Measurements from ENCODE around the gene ZDHHC22.

Gene ZDHHC22

DNA sequence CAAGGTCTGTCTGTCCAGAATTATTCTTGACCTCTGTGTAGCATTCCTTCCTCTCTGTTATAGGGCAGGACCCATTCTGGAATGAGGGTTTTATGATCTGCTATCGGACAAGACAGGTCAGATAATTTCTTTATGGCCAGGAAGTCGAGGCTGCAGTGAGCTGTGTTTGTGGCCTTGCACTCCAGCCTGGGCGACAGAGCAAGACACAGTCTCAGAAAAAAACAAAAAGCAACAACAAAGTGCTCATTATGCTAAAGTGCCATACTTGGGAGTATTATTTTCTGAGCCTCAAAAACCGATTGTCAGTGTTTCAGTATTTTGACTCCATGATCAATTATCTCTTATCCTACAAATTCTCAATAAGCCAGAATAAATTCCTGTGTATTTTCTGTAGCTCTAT, 39.4 kb downstream of the ZDHHC22 start:
- DNase-seq = no peak

GRCh38 chr14:77100961-77101360, 40.6 kb downstream of the ZDHHC22 start:
- DNase-seq = no peak

DNA sequence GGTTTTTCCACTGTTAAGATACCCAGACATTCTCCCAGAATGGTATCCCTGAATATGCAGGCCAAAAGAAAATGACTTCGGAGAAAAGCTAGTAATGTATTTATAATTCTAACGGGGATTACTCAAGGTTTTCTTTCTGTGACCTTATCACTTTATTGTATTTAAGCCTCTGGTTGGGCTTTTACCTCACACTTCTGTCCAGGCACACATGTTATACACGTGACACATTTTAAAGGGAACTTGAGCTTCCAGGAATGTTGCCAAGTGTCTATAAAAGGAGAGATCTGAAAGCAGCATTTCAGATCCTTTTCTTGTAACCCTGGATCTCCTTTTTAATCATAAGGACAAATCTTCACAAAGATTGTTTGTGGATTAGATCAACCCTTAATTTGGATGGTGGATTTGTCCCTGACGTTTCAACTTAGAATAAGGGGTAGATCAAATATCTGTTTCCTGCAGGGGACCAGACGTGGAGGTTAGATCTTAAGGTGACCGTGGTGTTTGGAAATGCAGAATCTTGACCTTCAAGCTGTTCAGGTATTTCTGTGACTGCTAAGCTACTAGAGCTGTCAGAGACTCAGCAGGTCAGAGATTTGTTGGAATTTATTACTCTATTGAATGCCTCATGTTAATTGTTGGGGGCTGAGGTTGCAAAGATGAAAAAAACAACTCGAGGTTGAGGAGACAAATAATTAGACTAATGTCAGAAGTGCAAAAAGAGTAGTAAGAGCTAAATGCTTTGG, 42.0 kb downstream of the ZDHHC22 start:
- no peak for DNase-seq

GRCh38 chr14:77098529-77099353, 42.9 kb downstream of the ZDHHC22 start:
- DNase-seq = no peak

GRCh38 chr14:77097700-77098528, 43.7 kb downstream of the ZDHHC22 start, which contains the start of gene CIPC:
CIPC (plus strand) TSS chr14:77098258; CDS start chr14:77105709, 7,451 bp downstream.
- DNase-seq = peak; percentile 82

GRCh38 chr14:77097006-77097699, 44.4 kb downstream of the ZDHHC22 start:
- no peak for DNase-seq

DNA sequence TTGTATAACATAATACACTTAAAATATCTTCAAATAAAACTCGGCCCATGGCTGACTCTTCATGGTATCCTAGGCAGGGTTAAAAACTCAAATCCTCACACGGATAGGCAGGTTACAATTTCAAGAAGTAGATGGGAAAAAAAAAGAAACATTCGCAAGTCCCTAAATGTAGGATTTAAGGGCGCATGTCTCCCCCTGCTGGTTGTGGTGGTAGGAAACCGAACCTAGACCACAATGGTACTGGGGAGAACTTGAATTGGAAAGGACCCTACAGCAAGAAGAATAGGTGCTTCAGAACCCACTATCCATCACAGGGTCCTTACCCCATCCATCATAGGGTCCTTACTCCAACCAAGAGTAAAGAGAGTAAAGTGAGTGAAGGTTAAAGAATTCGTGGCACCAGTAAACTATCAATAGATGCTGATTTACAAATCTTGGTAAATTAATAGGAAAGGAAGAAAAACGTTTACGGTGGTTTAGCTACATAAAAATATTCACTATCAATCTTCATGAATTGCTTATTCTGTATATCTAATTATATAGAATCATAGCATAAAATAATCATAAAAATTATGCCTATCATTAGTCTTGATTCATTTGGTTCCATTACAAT, 46.8 kb downstream of the ZDHHC22 start:
- DNase-seq = no peak

- DNase-seq = no peak
Observed at GRCh38 chr14:77092676-77093075, 48.9 kb downstream of the ZDHHC22 start.

DNA sequence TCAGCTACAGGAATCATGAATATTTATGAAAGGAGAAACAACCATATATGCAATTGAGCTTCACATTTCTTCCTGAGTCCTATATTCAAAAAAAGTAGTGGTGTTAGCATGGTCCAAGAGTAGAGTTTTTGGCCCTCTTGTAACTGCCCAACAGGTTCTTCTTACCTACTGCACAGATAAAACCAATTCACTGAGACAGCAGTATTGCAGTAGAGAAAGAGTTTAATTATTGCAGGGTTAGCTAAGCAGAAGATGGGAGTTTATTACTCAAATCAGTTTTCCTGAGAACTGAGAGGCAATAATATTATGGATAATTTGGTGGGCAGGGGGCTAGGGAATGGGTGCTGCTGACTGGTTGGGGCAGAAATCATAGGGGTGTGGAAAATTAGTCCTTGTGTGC, 50.1 kb downstream of the ZDHHC22 start:
- DNase-seq = no peak

- no peak for DNase-seq
Observed at GRCh38 chr14:77088645-77089044, 52.9 kb downstream of the ZDHHC22 start.

DNA sequence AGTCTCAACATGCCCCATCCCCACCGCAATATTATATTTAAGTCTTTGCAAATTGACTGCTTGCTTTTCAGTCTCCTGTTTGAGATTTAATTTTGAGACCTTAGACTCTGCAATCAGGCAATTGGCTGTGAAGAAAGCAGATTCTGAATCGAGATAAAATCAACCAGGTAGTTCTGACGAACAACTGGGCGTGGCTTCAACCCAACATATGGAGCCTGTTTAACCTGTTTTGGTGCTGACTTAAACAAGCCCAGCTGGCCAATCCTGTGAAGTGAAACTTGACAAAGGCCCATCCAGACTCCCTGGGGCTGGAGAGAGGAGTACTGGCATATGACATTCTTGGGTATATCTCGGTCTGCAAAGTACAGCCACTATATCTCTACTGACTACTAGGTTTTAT, 53.4 kb downstream of the ZDHHC22 start:
- no peak for DNase-seq

DNA sequence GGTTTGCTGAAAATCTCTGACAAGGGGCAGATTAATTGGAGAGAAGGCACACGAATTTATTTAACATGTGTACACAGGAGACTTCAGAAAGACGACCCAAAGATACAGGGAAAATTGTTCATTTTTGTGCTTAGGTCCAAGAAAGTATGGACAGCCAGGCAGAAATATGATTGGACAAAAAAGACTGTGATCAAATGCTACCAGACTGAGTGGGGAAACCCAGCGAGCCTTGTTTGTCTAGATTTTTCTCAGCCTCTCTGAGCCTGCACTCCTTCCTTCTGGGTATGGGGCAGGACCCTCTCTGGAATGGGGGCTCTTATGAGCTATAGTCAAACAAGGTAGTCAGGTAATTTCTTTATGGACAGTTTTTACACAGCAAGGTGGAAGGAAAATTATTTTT, 54.0 kb downstream of the ZDHHC22 start:
- DNase-seq = no peak

- DNase-seq = no peak
Observed at GRCh38 chr14:77086951-77087350, 54.6 kb downstream of the ZDHHC22 start.

- DNase-seq = no peak
Observed at GRCh38 chr14:77086017-77086727, 55.4 kb downstream of the ZDHHC22 start.

DNA sequence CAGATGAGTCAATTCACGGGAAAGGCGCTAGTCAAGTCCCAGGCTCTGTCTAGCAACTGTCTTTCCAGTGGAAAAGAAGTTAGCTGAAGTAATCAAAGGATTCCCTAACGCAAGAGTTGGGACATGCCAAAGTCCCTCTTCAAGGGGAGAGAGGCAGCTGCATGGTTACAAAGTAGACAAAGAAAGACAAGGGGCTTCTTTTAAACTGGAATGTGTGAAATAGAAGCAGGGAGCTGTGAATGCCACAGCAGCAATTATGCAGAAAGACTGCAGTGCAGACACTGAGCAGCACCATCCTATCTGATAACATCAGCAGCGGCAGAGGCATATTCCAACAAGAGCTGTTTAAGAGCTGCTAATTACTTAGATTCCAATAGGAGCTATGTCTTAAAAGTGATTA, 56.1 kb downstream of the ZDHHC22 start:
- no peak for DNase-seq

- DNase-seq = no peak
Observed at GRCh38 chr14:77084985-77085384, 56.6 kb downstream of the ZDHHC22 start.

- DNase-seq = no peak
Observed at GRCh38 chr14:77083082-77083481, 58.5 kb downstream of the ZDHHC22 start.

DNA sequence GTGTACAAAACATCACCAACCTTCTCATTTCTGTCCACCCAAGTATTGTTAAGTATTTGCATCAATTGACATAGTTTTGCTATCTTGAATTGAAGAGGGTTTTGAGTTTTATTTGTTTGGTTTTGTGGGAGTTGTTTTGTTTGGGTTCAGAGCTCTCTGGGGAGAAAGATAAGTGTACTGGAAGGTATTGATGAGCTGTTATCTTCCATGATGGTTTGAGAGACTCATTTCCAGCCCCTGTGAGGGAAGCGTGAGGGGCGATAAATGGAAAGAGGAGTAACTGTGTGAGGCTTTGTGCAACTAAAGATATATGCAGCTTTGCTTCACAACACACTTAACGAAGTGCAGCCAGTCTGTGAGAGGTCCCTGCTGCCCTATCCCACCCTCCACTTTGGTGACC, 59.2 kb downstream of the ZDHHC22 start:
- DNase-seq = no peak
